ENCODE results near the gene GRIN3B.

The GRIN3B gene

DNA sequence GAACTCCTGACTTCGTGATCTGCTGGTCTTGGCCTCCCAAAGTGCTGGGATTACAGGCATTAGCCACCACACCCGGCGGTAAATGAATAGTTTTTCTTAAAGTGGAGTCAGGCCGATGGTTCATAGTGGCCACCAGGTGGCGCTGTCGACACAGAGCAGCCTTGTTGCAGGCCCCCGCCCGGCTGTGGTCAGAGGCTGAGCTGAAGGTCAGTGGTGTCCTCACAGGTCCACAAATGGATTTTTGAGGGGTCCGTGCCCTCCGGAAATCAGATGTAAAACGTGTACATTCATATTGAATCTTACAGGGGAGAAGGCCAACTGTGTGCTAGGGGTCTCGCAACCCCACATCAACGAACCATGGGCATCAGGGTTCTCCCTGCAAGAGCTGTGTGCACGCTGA, 29.5 kb upstream of the GRIN3B start:
- H3K4me2 ChIP-seq (ENCODE audit: low read length), result no peak overlapping the region
- no peaks in the 10 kb centered on the region for H4K20me1 ChIP-seq (ENCODE audit: insufficient read depth, low read length)
- no peaks in the 10 kb centered on the region for H3K79me2 ChIP-seq (ENCODE audit: low read length)
- H2AFZ ChIP-seq (ENCODE audit: low read depth, low read length), result no peak overlapping the region
- H3K9ac ChIP-seq (ENCODE audit: low read length), result no peak overlapping the region
- peaks cover 5% of the 10 kb centered on the region; the same call in 1 of the 2 replicates for H3K9me3 ChIP-seq (ENCODE audit: insufficient read depth, low read length)
- H3K27ac ChIP-seq (ENCODE audit: low read length), result no peak overlapping the region
- no peaks in the 10 kb centered on the region for H3K27me3 ChIP-seq (ENCODE audit: low read depth, low read length)
- peaks cover 44% of the 10 kb centered on the region for H3K36me3 ChIP-seq (replicated peaks; ENCODE audit: low read depth, low read length)
- H3K4me3 ChIP-seq (ENCODE audit: low read length), result no peak overlapping the region
- no peak for TF ChIP-seq EZH2phosphoT487 (IDR thresholded peaks at IDR 0.05; ENCODE audit: low read depth)
- TF ChIP-seq, protein P1, sequence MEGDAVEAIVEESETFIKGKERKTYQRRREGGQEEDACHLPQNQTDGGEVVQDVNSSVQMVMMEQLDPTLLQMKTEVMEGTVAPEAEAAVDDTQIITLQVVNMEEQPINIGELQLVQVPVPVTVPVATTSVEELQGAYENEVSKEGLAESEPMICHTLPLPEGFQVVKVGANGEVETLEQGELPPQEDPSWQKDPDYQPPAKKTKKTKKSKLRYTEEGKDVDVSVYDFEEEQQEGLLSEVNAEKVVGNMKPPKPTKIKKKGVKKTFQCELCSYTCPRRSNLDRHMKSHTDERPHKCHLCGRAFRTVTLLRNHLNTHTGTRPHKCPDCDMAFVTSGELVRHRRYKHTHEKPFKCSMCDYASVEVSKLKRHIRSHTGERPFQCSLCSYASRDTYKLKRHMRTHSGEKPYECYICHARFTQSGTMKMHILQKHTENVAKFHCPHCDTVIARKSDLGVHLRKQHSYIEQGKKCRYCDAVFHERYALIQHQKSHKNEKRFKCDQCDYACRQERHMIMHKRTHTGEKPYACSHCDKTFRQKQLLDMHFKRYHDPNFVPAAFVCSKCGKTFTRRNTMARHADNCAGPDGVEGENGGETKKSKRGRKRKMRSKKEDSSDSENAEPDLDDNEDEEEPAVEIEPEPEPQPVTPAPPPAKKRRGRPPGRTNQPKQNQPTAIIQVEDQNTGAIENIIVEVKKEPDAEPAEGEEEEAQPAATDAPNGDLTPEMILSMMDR (IDR thresholded peaks at IDR 0.05; ENCODE audit: low read depth, low read length), result peak; percentile 61
- H3K4me1 ChIP-seq (ENCODE audit: low read length), result no peaks in the 10 kb centered on the region

DNA sequence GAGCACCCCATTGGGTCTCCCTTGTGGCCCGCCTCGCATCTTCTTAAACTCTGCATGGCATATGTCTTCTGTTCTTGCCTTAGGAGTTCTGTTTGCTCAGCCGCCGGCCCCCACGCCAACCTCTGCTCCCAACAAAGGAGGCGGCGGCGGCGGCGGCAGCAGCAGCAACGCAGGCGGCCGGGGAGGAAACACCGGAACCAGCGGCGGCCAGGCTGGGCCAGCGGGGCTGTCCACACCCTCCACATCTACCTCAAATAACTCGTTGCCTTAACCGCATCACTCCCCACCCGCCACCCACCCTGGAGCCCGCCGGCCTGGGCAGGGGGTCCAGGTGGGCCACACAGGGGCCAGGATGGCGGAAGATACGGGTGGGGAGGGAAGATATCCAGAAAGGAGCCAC, 28.4 kb upstream of the GRIN3B start:
- Histone ChIP-seq H2AFZ (ENCODE audit: low read depth, low read length) (no peak overlapping the region), H3K27ac (ENCODE audit: low read length) (no peak overlapping the region), H3K9ac (ENCODE audit: low read length) (no peak overlapping the region), H4K20me1 (ENCODE audit: insufficient read depth, low read length) (no peaks in the 10 kb centered on the region), H3K4me3 (ENCODE audit: low read length) (no peak overlapping the region), H3K4me1 (ENCODE audit: low read length) (no peaks in the 10 kb centered on the region), H3K79me2 (ENCODE audit: low read length) (no peaks in the 10 kb centered on the region), H3K9me3 (ENCODE audit: insufficient read depth, low read length) (peaks cover 5% of the 10 kb centered on the region; the same call in 1 of the 2 replicates), H3K4me2 (ENCODE audit: low read length) (no peak overlapping the region), H3K36me3 (replicated peaks; ENCODE audit: low read depth, low read length) (peaks cover 38% of the 10 kb centered on the region), H3K27me3 (ENCODE audit: low read depth, low read length) (no peaks in the 10 kb centered on the region)
- TF ChIP-seq, protein P1 (IDR thresholded peaks at IDR 0.05; ENCODE audit: low read depth, low read length), result no peak
- no peak for TF ChIP-seq EZH2phosphoT487 (IDR thresholded peaks at IDR 0.05; ENCODE audit: low read depth)

DNA sequence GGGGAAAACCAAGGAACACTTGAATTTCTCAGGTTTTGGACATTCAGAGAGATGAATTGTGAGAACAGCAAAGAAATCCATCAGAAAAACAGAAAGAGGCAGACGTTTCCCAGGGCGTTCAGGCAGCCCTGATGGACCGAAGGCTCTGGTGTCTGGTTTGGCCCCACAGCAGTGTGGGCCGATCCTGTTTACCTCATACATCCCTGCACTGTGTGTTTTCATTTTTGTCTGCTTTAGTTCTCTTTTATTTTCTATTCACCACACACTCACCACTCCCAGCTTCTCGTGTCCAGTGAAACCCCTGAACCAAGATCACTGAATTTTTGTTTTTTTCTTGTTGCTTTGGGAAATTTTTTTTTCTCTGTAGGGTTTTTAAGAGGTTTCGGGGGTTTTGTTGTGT, 27.9 kb upstream of the GRIN3B start:
- no peaks in the 10 kb centered on the region for H3K4me1 ChIP-seq (ENCODE audit: low read length)
- no peak overlapping the region for H3K4me3 ChIP-seq (ENCODE audit: low read length)
- TF ChIP-seq EZH2phosphoT487 (IDR thresholded peaks at IDR 0.05; ENCODE audit: low read depth), result no peak
- TF ChIP-seq, protein P1 (IDR thresholded peaks at IDR 0.05; ENCODE audit: low read depth, low read length), result no peak
- H3K79me2 ChIP-seq (ENCODE audit: low read length), result no peaks in the 10 kb centered on the region
- no peaks in the 10 kb centered on the region for H3K27me3 ChIP-seq (ENCODE audit: low read depth, low read length)
- peaks cover 5% of the 10 kb centered on the region; the same call in 1 of the 2 replicates for H3K9me3 ChIP-seq (ENCODE audit: insufficient read depth, low read length)
- H4K20me1 ChIP-seq (ENCODE audit: insufficient read depth, low read length), result no peaks in the 10 kb centered on the region
- H3K36me3 ChIP-seq (replicated peaks; ENCODE audit: low read depth, low read length), result peaks cover 36% of the 10 kb centered on the region
- H2AFZ ChIP-seq (ENCODE audit: low read depth, low read length), result no peak overlapping the region
- H3K27ac ChIP-seq (ENCODE audit: low read length), result no peak overlapping the region
- no peak overlapping the region for H3K4me2 ChIP-seq (ENCODE audit: low read length)
- H3K9ac ChIP-seq (ENCODE audit: low read length), result no peak overlapping the region

DNA sequence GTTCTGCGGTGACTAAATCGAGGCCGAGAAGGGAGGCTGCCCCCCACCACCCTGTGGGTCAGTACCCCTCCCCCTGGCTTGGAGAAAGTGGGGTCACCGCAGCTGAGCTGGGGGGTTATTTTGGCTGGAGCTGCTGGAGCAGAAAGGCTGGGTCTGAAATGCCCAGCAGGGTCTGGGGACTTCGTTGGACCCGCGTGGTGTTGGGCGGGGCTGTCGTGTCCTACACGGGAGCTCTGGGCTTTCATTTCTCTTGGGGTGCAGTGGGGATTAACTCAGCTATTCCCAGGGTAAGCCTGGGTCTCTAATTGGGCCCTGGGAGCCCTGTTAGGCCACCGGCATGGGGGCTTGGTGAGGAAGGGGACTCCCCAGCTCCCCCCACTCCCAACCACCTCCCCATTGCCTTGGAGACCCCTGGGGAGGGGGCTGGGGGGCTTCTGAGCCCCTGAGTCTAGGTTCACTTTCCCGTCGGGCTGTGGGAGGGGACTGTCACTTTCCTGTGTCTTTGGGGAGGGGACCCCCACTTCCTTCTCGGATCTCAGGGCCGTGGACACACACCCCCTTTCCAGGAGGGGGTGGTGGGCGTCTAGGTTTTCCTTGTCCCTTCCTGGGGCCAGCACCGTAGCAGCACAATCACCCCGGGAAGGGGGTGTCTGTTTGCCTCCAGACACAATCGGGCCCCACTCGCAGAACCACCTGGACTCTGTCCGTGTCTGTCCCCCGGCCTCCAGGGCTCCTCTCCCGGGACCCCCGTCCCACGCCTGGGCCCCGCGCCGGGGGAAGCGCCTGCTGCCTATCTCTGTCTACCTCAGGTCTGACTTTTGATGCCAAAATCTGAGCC, 26.3 kb upstream of the GRIN3B start:
- H4K20me1 ChIP-seq (ENCODE audit: insufficient read depth, low read length), result no peaks in the 10 kb centered on the region
- no peak overlapping the region for H2AFZ ChIP-seq (ENCODE audit: low read depth, low read length)
- H3K79me2 ChIP-seq (ENCODE audit: low read length), result no peaks in the 10 kb centered on the region
- no peak overlapping the region for H3K27ac ChIP-seq (ENCODE audit: low read length)
- H3K4me3 ChIP-seq (ENCODE audit: low read length), result no peak overlapping the region
- no peaks in the 10 kb centered on the region for H3K27me3 ChIP-seq (ENCODE audit: low read depth, low read length)
- no peak overlapping the region for H3K4me2 ChIP-seq (ENCODE audit: low read length)
- peaks cover 25% of the 10 kb centered on the region for H3K36me3 ChIP-seq (replicated peaks; ENCODE audit: low read depth, low read length)
- peaks cover 5% of the 10 kb centered on the region; the same call in 1 of the 2 replicates for H3K9me3 ChIP-seq (ENCODE audit: insufficient read depth, low read length)
- H3K4me1 ChIP-seq (ENCODE audit: low read length), result no peaks in the 10 kb centered on the region
- TF ChIP-seq, protein P1 (IDR thresholded peaks at IDR 0.05; ENCODE audit: low read depth, low read length), result no peak
- no peak for TF ChIP-seq EZH2phosphoT487 (IDR thresholded peaks at IDR 0.05; ENCODE audit: low read depth)
- H3K9ac ChIP-seq (ENCODE audit: low read length), result no peak overlapping the region

All from OCI-LY3 (cell line).